ENCODE measurements around the gene PRKAR1B.
"Not testable (repeated sequence)": the region's sequence is repeated elsewhere in the genome, so short reads cannot be mapped to it uniquely, and the experiment has no call there.

Gene PRKAR1B

GRCh38 chr7:617614-618538 is 109.2 kb downstream of the PRKAR1B start:
- no peak overlapping the region for H3K4me3 ChIP-seq (ENCODE audit: low read depth, low read length)
- no peak for DNase-seq (ENCODE audit: low read depth)

- H3K4me3 ChIP-seq (ENCODE audit: low read depth, low read length): no peak overlapping the region
- no peak for DNase-seq (ENCODE audit: low read depth)
Measured at GRCh38 chr7:613442-614140, 113.5 kb downstream of the PRKAR1B start.

GRCh38 chr7:611837-612236 is 115.2 kb downstream of the PRKAR1B start:
- not testable (repeated sequence) for DNase-seq (ENCODE audit: low read depth); H3K4me3 ChIP-seq (ENCODE audit: low read depth, low read length)

GRCh38 chr7:611281-611810 is 115.7 kb downstream of the PRKAR1B start:
- no peak overlapping the region for H3K4me3 ChIP-seq (ENCODE audit: low read depth, low read length)

DNA sequence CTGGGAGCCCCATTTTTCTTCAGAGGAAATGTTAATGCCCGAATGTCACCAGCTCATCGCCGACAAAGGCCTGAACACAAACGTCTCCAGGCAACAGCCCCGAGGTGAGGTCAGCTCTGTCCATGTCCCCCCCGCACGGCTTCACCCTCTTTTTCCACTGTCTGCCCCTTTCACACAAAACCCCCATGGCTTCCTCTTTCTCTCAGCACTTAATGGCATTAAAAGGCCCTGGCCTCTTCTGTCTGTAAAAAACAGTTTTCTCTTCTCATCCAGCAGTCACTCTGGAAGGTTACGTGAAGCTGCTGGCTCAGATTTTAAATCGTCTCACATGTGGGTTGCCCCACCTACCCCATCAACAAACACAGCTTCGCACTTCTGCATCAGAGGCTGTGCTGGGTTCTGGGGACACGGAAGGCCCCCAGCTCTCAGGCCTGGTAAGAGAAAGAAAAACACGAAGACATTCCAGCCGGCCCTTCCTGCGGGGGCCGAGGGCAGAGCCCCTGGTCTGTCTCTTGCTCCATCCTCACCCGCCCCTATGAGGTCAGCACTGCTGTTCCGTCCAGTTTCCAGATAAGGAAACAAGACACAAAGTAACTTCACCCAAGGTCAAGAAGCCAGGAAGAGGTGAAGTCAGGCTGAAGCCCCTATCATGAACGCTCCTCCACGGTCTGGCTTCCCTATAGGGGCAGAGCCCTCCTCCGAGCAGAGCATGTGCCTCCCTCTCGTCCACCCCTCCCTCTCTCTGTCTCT is 116.4 kb downstream of the PRKAR1B start:
- DNase-seq (ENCODE audit: low read depth): no peak
- H3K4me3 ChIP-seq (ENCODE audit: low read depth, low read length): no peak overlapping the region

More at GRCh38 chr7:611281-611810, 115.7 kb downstream of the PRKAR1B start:
- no peak for DNase-seq (ENCODE audit: low read depth)

- DNase-seq (ENCODE audit: low read depth): no peak
- H3K4me3 ChIP-seq (ENCODE audit: low read depth, low read length): no peak overlapping the region
Measured at GRCh38 chr7:610141-610530, 116.9 kb downstream of the PRKAR1B start.

GRCh38 chr7:609365-609764 is 117.7 kb downstream of the PRKAR1B start:
- no peak overlapping the region for H3K4me3 ChIP-seq (ENCODE audit: low read depth, low read length)
- DNase-seq (ENCODE audit: low read depth): no peak

DNA sequence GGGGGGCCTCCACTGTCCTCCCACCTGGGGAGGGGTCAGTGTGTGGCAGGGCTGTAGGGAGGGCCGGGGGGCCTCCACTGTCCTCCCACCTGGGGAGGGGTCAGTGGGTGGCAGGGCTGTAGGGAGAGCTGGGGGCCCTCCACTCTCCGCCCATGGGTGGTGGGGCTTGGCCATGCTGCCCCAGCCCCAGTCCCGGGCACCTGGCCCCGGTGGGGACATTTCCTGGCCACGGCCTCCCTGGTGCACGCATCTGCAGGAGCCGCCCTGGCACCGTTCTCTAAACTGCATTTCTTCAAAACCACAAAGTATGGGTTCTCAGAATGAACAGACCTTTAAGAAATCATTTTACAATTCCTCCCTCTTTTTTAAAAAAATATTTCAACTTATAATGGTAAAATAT is 118.1 kb downstream of the PRKAR1B start:
- DNase-seq (ENCODE audit: low read depth): no peak
- no peak overlapping the region for H3K4me3 ChIP-seq (ENCODE audit: low read depth, low read length)

DNA sequence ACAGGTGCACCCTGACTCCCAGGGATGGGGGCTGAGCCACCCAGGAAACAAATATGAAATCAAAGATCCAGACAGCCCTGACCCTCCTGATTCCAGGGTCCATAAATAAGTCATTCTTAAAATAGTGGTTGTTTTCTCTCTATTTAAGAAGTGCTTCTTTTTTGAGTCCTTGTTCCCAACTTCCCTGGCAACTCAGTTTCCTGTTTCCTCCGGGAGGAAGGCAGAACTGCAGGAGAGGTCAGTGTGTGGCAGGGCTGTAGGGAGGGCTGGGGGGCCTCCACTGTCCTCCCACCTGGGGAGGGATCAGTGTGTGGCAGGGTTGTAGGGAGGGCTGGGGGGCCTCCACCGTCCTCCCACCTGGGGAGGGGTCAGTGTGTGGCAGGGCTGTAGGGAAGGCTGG is 118.7 kb downstream of the PRKAR1B start:
- no peak for DNase-seq (ENCODE audit: low read depth)
- no peak overlapping the region for H3K4me3 ChIP-seq (ENCODE audit: low read depth, low read length)

- no peak for DNase-seq (ENCODE audit: low read depth)
Measured at GRCh38 chr7:607938-608337, 119.1 kb downstream of the PRKAR1B start.

GRCh38 chr7:605661-606450 is 121.2 kb downstream of the PRKAR1B start:
- DNase-seq (ENCODE audit: low read depth): no peak
- no peak overlapping the region for H3K4me3 ChIP-seq (ENCODE audit: low read depth, low read length)

More at GRCh38 chr7:607938-608337, 119.1 kb downstream of the PRKAR1B start:
- no peak overlapping the region for H3K4me3 ChIP-seq (ENCODE audit: low read depth, low read length)

- no peak overlapping the region for H3K4me3 ChIP-seq (ENCODE audit: low read depth, low read length)
- DNase-seq (ENCODE audit: low read depth): no peak
Measured at GRCh38 chr7:604884-605531, 122.1 kb downstream of the PRKAR1B start.

DNA sequence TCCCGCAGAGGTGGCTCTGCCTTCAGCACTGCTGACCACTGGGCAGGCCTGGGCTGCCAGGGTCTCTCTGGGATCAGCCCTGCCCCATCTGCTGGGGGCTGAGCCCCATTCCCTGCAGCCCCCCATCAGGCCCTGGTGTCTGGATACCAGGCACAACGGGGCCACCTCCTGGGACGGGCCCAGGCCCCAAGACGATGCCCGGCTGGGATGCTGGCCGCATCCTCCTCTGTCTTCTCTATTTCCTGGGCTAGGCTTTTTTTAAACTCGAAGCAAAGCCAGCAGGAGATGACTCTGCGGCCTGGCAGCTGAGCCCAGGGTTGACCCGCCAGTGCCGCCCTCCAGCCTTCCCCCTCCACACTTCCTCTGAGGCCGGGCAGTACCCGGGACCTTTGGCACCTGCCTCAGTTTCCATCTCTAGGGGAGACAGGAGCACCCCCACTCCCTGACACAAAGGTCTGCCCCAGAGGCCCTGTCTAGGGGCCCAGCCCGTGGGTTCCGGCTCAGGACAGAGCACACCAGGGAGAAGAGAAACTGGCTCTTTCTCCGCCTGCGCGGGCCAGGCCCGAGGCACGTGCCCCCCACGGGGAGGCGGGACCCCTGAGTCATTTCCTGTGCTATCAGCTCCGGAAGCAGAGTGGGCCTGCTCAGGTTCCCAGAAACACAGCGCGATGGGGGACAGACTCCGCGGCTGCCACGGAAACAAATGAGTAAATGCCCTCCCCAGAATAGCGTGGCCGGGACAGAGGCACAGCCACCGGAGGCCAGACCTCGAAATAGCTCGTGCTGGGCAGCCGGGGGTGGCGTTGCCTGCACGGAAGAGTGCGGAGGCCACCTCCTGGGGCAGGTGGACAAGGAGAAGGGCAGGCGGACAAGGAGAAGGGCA is 122.8 kb downstream of the PRKAR1B start:
- peak; percentile 27 for DNase-seq (ENCODE audit: low read depth)
- no peak overlapping the region for H3K4me3 ChIP-seq (ENCODE audit: low read depth, low read length)

GRCh38 chr7:603152-603951 is 123.7 kb downstream of the PRKAR1B start:
- no peak for DNase-seq (ENCODE audit: low read depth)
- H3K4me3 ChIP-seq (ENCODE audit: low read depth, low read length): no peak overlapping the region

DNA sequence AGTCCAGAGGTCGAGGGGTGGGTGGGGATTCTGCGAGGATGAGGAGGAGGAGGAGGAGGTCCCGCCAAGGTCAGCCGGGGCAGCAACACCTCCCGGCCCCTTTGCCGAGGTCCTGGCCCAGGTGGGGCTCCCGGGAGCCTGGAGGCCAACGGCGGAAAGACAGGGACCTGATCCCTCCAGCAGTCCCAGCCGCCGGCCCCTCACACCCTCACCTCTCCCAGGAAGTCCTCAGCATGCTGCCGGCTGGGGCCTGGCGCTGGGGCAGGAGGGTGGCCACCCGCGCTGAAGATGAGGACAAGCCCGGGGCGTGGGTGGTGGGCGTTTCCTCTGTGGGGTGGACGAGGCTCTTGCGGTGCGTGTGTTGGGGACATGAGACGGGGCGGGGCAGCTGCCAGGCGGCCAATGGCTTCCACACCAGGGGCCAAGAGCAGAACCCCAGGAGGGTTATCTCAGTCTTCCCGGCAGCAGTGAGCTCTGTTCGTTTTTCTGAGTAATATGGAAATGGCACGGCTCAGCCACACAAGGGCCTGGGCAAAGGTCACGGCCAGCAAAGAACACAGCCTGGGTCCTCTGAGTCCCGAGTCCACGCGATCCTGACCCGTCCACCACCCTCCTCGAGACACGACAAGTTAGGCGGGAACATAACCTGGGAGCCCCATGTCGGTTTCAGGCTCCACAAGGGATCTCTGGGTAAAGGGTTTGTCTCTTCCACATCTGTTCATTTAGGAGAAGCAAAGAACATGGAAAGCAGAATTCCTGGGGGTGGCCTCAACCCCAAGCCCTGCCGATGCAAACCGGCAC is 124.5 kb downstream of the PRKAR1B start:
- DNase-seq (ENCODE audit: low read depth): no peak
- no peak overlapping the region for H3K4me3 ChIP-seq (ENCODE audit: low read depth, low read length)

Measured in skeletal muscle cell (primary cell).